IMR-90 (cell line): ENCODE measurements around the gene PKP4. TPM values are rescaled to one million over a fixed set of nuclear protein-coding genes. Genes with fewer than 3 reads are reported as not detected.

ENCODE experiments used
- ATAC-seq: fragments of 200-7000 bp; cut with Tn5 transposase; 2 replicates; pipeline ENCODE4 v1.9.1; 2020; ENCODE audit warnings: low read depth, mild to moderate bottlenecking, moderate library complexity
- BruUV-seq: library from RNA; stranded (reverse); fragments of 400-500 nt; replicated peaks from 2 replicates; lab custom pipeline; 2021; lab: Mats Ljungman, UMichigan
- CTCF ChIA-PET: fragments of 300-600 bp; formaldehyde crosslinking; extraction: SDS; loops from one replicate; lab custom pipeline; 2021; ENCODE audit warnings: antibody characterized with exemption; lab: Yijun Ruan, JAX
- POLR2A ChIA-PET: fragments of 300-600 bp; sonication (Branson Sonifier 250); formaldehyde crosslinking; loops from one replicate; lab custom pipeline; 2022; ENCODE audit warnings: antibody characterized with exemption; ENCODE audit not compliant: unreplicated experiment; lab: Charles Lee
- DNase-seq: peaks from one replicate; pipeline ENCODE4 v3.0.0; 2013
- H2AFZ ChIP-seq: replicated peaks from 2 replicates; pipeline ENCODE3; 2013; ENCODE audit warnings: low read length, mild to moderate bottlenecking; ENCODE audit not compliant: poor library complexity
- H2AK5ac ChIP-seq: 2 replicates; pipeline ENCODE4 v1.6.1; 2013; ENCODE audit warnings: low read depth, low read length, inconsistent platforms
- H2AK9ac ChIP-seq: replicated peaks from 2 replicates; pipeline ENCODE3; 2013; ENCODE audit warnings: mild to moderate bottlenecking, low read depth, low read length, moderate library complexity; ENCODE audit not compliant: poor library complexity
- H2BK120ac ChIP-seq: 2 replicates; pipeline ENCODE4 v1.6.1; 2013; ENCODE audit warnings: low read depth, low read length, inconsistent platforms
- H2BK15ac ChIP-seq: 3 replicates; pipeline ENCODE4 v1.6.1; 2013; ENCODE audit warnings: low read depth, low read length, inconsistent platforms
- H2BK20ac ChIP-seq: 2 replicates; pipeline ENCODE4 v1.6.1; 2013; ENCODE audit warnings: low read depth, mild to moderate bottlenecking, inconsistent platforms, low read length, moderate library complexity
- H2BK5ac ChIP-seq: 2 replicates; pipeline ENCODE4 v1.6.1; 2013; ENCODE audit warnings: mild to moderate bottlenecking, low read depth, low read length, inconsistent platforms; ENCODE audit not compliant: poor library complexity, severe bottlenecking
- H3K14ac ChIP-seq: replicated peaks from 2 replicates; pipeline ENCODE4 v1.6.1; 2013; ENCODE audit warnings: low read depth, low read length, inconsistent platforms
- H3K18ac ChIP-seq: 2 replicates; pipeline ENCODE4 v1.6.1; 2013; ENCODE audit warnings: low read depth, low read length, control low read depth
- H3K23ac ChIP-seq: 2 replicates; pipeline ENCODE4 v1.6.1; 2013; ENCODE audit warnings: low read depth, low read length, inconsistent platforms
- H3K27ac ChIP-seq: 2 replicates; pipeline ENCODE4 v1.5.1; 2013; ENCODE audit warnings: mild to moderate bottlenecking, control low read depth, low read length; ENCODE audit not compliant: insufficient read depth
- H3K27me3 ChIP-seq: 2 replicates; pipeline ENCODE4 v1.6.1; 2013; ENCODE audit warnings: low read length; ENCODE audit not compliant: control insufficient read depth, insufficient read depth
- H3K36me3 ChIP-seq: 2 replicates; pipeline ENCODE4 v1.6.1; 2013; ENCODE audit warnings: low read length, mixed read lengths; ENCODE audit not compliant: control insufficient read depth, insufficient read depth
- H3K4ac ChIP-seq: 2 replicates; pipeline ENCODE4 v1.6.1; 2013; ENCODE audit warnings: low read depth, low read length, inconsistent platforms
- H3K4me1 ChIP-seq: 2 replicates; pipeline ENCODE4 v1.6.1; 2013; ENCODE audit warnings: low read length, mixed read lengths; ENCODE audit not compliant: control insufficient read depth, insufficient read depth
- H3K4me2 ChIP-seq: 2 replicates; pipeline ENCODE4 v1.6.1; 2013; ENCODE audit warnings: low read depth, mild to moderate bottlenecking, control low read depth, low read length, moderate library complexity
- H3K4me3 ChIP-seq: 2 replicates; pipeline ENCODE4 v1.5.1; 2013; ENCODE audit warnings: low read depth, mild to moderate bottlenecking, control low read depth, low read length, moderate library complexity; ENCODE audit not compliant: insufficient read depth
- H3K56ac ChIP-seq: 2 replicates; pipeline ENCODE4 v1.6.1; 2013; ENCODE audit warnings: low read length, inconsistent platforms; ENCODE audit not compliant: insufficient read depth; ENCODE audit errors: extremely low read depth
- H3K79me1 ChIP-seq, 2 experiments: 2 replicates each; pipeline ENCODE4 v1.6.1; 2013; ENCODE audit warnings: low read length in 2 of 2, inconsistent platforms in 1 of 2, low read depth in 1 of 2
- H3K9ac ChIP-seq: 2 replicates; pipeline ENCODE4 v1.6.1; 2013; ENCODE audit warnings: low read depth, low read length, control low read depth
- H3K9me1 ChIP-seq: 2 replicates; pipeline ENCODE4 v1.6.1; 2013; ENCODE audit warnings: low read length, inconsistent platforms; ENCODE audit not compliant: insufficient read depth
- H3K9me3 ChIP-seq: 2 replicates; pipeline ENCODE4 v1.6.1; 2013; ENCODE audit warnings: low read length; ENCODE audit not compliant: control insufficient read depth, insufficient read depth
- H4K20me1 ChIP-seq: 2 replicates; pipeline ENCODE4 v1.6.1; 2013; ENCODE audit warnings: low read length, inconsistent platforms; ENCODE audit not compliant: insufficient read depth
- H4K5ac ChIP-seq: 2 replicates; pipeline ENCODE4 v1.6.1; 2013; ENCODE audit warnings: mild to moderate bottlenecking, low read depth, low read length, control low read depth
- H4K8ac ChIP-seq, 2 experiments: 2 replicates each; pipeline ENCODE4 v1.6.1; 2013; ENCODE audit warnings: low read depth in 2 of 2, low read length in 2 of 2, control low read depth in 1 of 2, inconsistent platforms in 1 of 2
- H4K91ac ChIP-seq: 2 replicates; pipeline ENCODE4 v1.6.1; 2013; ENCODE audit warnings: low read depth, low read length, inconsistent platforms; ENCODE audit not compliant: insufficient read depth
- CHD1 ChIP-seq: IDR thresholded peaks from 2 replicates; pipeline ENCODE4 v1.6.1; 2012; ENCODE audit warnings: low read depth, low read length, improper control_type of control experiment
- NFE2L2 ChIP-seq: fragments of 150-350 bp; IDR thresholded peaks from 2 replicates; pipeline ENCODE4 v1.6.1; 2016; ENCODE audit warnings: low read depth, mild to moderate bottlenecking, low read length
- WGBS, 2 experiments: methylation state at CpG; one replicate each; pipeline versions ENCODE4 v1.1.5 to v1.1.7; 2013; ENCODE audit warnings: missing lambda C conversion rate in 2 of 2; ENCODE audit not compliant: insufficient read length in 1 of 2; ENCODE audit errors: extremely low coverage in 2 of 2; 5-methylcytosine and 5-hydroxymethylcytosine counted together
- dilution Hi-C: fragments of 300-500 bp; cut with HindIII; formaldehyde crosslinking; loops from one replicate; pipeline ENCODE4 v1.14.3; 2018; ENCODE audit warnings: low sequenced_read_pairs; ENCODE audit not compliant: unreplicated experiment
- in situ Hi-C: fragments of 300-500 bp; cut with MboI; formaldehyde crosslinking; loops from 3 replicates; pipeline ENCODE4 v1.14.3; 2019; ENCODE audit warnings: low sequenced_read_pairs, inconsistent platforms, mixed read lengths
- intact Hi-C: fragments of 100-400 bp; cut with micrococcal nuclease; formaldehyde crosslinking; loops from 2 replicates; pipeline ENCODE4 v1.10.0; 2022
- polyA plus RNA-seq, 3 experiments: library from polyadenylated mRNA; depleted of rRNA; stranded (reverse); fragments of >200 nt; gene quantifications; 2 replicates each; pipeline ENCODE4 v1.2.3, GENCODE V29; 2012; ENCODE audit warnings: low replicate concordance in 1 of 3
- total RNA-seq: library from RNA; depleted of rRNA; stranded (reverse); fragments of >200 nt; gene quantifications from 2 replicates; pipeline ENCODE4 v1.2.3, GENCODE V29; 2012
- TF ChIP-seq, protein P1 (sequence below): fragments of 150-350 bp; IDR thresholded peaks from 2 replicates; pipeline ENCODE4 v1.6.1; 2017; ENCODE audit warnings: mild to moderate bottlenecking, antibody characterized with exemption, low read length, low read depth

The PKP4 gene
- total and polyA plus RNA-seq, 2 of the 4 experiments (the other 2 are of a cell fraction) = 20.1 to 37.8 TPM

DNA sequence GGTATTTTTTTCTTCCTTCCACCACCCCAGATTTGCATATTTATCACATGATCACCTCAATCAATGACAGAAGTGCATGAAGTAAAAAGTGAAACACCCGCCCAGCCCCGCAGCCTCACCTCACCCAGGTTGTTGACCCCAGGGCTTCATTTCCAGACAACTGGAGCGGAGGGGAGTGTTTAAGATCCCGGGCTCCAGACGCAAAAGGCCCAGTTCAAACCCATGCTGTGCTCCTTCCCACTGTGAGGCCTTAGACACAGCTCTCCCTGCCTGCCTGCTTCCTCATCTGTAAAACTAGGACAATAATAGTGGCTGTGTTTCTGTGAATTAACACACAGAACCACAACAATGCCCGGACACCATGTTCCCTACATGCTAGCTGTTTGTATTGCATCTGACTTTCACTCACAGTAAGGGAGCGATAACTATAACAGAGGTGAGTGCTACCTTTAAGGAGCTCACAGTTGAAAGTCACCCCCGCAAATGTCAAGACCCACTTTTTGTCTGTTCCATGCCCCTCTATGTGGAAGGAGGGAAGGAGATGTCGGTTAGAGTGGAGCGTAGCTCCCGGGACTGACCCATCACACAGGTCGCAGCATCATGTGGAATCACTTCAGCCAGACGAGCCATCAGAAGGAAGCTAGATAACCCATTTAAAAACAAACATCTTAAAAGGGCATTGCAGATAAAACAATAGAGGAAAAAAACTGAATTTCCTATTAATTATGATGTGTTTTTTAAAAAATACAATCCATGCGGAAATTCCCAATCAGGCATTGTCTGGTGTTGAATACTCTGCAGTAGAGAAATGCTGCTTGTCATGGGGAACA, 260.8 kb downstream of the PKP4 start:
- no peaks in the 10 kb centered on the region for H3K36me3 ChIP-seq
- BruUV-seq = no TSS peak
- H4K20me1 ChIP-seq = no peaks in the 10 kb centered on the region
- H3K4me1 ChIP-seq = no peaks in the 10 kb centered on the region
- no peak overlapping the region for H2BK5ac ChIP-seq
- 0 out of 2 replicates have a peak, but pooled peaks cover 2% of the 10 kb centered on the region for H3K9me3 ChIP-seq
- H3K4ac ChIP-seq = no peak overlapping the region
- H2BK15ac ChIP-seq = no peak overlapping the region
- H3K18ac ChIP-seq = no peak overlapping the region
- no peak overlapping the region for H4K5ac ChIP-seq
- ChIA-PET POLR2A (no interaction called here), CTCF (no interaction called here)
- H3K9ac ChIP-seq = no peak overlapping the region
- no peak overlapping the region for H2BK120ac ChIP-seq
- H3K14ac ChIP-seq = no peak overlapping the region
- no peak overlapping the region for H4K91ac ChIP-seq
- no CpG with 5 or more reads among the region's 14 CpGs for WGBS, 2 experiments
- in situ Hi-C loops = no loop called here
- no peaks in the 10 kb centered on the region; the same call in none of the 2 replicates for H3K27me3 ChIP-seq
- intact Hi-C loops = no loop called here
- no peak for DNase-seq
- H2AK9ac ChIP-seq = no peak overlapping the region
- H2AK5ac ChIP-seq = no peak overlapping the region
- TF ChIP-seq CHD1 (no peak), NFE2L2 (no peak)
- TF ChIP-seq, protein P1, sequence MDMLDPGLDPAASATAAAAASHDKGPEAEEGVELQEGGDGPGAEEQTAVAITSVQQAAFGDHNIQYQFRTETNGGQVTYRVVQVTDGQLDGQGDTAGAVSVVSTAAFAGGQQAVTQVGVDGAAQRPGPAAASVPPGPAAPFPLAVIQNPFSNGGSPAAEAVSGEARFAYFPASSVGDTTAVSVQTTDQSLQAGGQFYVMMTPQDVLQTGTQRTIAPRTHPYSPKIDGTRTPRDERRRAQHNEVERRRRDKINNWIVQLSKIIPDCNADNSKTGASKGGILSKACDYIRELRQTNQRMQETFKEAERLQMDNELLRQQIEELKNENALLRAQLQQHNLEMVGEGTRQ = no peak
- dilution Hi-C loops = no loop called here
- no peaks in the 10 kb centered on the region for H3K9me1 ChIP-seq
- no peak overlapping the region for H3K27ac ChIP-seq
- no peak for ATAC-seq
- H2AFZ ChIP-seq = no peak overlapping the region
- H2BK20ac ChIP-seq = no peak overlapping the region
- H3K4me2 ChIP-seq = no peak overlapping the region
- H3K23ac ChIP-seq = no peak overlapping the region
- no peaks in the 10 kb centered on the region for H3K79me1 ChIP-seq
- H4K8ac ChIP-seq = no peak overlapping the region
- H3K56ac ChIP-seq = no peak overlapping the region
- no peak overlapping the region for H3K4me3 ChIP-seq
